Activated naive CD4-positive, alpha-beta T cell treated with anti-CD3 and anti-CD28 coated beads, Interleukin-2, amount 10 ng/mL, durations not matched to agents 7 days and 5 days (primary cell): Measurements from ENCODE around the gene CCND3.

Source experiments
- CTCF ChIA-PET: fragments of 350-600 bp; sonication (Branson Sonifier 250); formaldehyde crosslinking; loops from one replicate; lab custom pipeline; 2021; ENCODE audit warnings: antibody characterized with exemption; lab: Charles Lee
- DNase-seq: peaks from one replicate; pipeline ENCODE4 v3.0.0-alpha.2; 2020
- H3K27ac Mint-ChIP-seq: one replicate; pipeline ENCODE4 v1.8.0; 2021; ENCODE audit warnings: mild to moderate bottlenecking, moderate library complexity, mixed read lengths
- H3K27me3 Mint-ChIP-seq: one replicate; pipeline ENCODE4 v1.8.0; 2021; ENCODE audit warnings: mild to moderate bottlenecking, mixed read lengths
- H3K36me3 Mint-ChIP-seq: one replicate; pipeline ENCODE4 v1.8.0; 2021; ENCODE audit warnings: mixed read lengths
- H3K4me1 Mint-ChIP-seq: one replicate; pipeline ENCODE4 v1.8.0; 2021; ENCODE audit warnings: mixed read lengths
- H3K4me3 Mint-ChIP-seq: one replicate; pipeline ENCODE4 v1.8.0; 2021; ENCODE audit warnings: mild to moderate bottlenecking, moderate library complexity, mixed read lengths
- H3K9me3 Mint-ChIP-seq: one replicate; pipeline ENCODE4 v1.8.0; 2021; ENCODE audit warnings: mixed read lengths

Gene CCND3

DNA sequence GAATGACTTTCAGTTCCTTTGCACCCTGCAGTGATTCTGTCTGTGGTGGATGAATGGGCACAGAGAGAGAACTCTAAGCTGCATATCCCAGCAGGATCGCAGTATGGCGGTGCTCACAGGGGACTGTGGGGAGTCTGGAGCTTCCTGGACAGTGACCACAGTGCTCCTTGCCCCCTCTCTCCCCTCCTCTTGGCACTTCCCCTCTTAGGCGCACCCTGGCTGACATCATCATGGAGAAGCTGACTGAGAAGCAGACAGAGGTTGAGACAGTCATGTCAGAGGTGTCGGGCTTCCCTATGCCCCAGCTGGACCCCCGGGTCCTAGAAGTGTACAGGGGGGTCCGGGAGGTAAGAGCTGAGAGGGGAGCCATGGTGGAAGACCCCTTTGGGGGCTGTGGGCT lies 11.7 kb downstream of the CCND3 start:
- Mint-ChIP-seq H3K27ac (no peak overlapping the region), H3K27me3 (no peaks in the 10 kb centered on the region), H3K36me3 (peaks cover 63% of the 10 kb centered on the region), H3K4me1 (peaks cover 35% of the 10 kb centered on the region), H3K9me3 (no peaks in the 10 kb centered on the region), H3K4me3 (no peak overlapping the region)
- DNase-seq: no peak
- CTCF ChIA-PET: interaction anchor here (2.8 kb wide), 1 partner anchor 9 kb away, joined by 15 read pairs; the partner anchor contains the start of genes BYSL and MED20

DNA sequence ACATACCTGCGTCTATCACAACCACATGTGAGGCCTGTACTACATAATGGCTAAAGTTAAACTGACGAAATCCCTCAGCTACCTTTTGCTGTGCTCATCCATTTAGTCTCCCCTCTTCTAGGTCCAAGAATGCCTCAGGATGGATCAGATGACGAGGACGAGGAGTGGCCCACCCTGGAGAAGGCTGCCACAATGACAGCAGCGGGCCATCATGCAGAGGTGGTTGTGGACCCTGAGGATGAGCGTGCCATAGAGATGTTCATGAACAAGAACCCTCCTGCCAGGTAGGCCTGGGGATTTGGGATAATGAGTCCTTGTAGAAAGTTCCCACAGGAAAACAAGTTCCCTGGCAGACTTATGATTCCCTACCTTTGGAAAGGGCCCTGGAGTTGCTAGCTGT lies 14.4 kb downstream of the CCND3 start:
- no peak overlapping the region for H3K27ac Mint-ChIP-seq
- DNase-seq: no peak
- peaks cover 40% of the 10 kb centered on the region for H3K4me1 Mint-ChIP-seq
- no peaks in the 10 kb centered on the region for H3K9me3 Mint-ChIP-seq
- peaks cover 61% of the 10 kb centered on the region for H3K36me3 Mint-ChIP-seq
- no peak overlapping the region for H3K4me3 Mint-ChIP-seq
- H3K27me3 Mint-ChIP-seq: no peaks in the 10 kb centered on the region
- CTCF ChIA-PET: interaction anchor here (0.7 to 1.6 kb wide), 2 partner anchors 11 to 116 kb away, joined by 3 to 6 read pairs; no protein-coding TSS in a partner anchor

GRCh38 chr6:41922154-41922553 lies 19.5 kb downstream of the CCND3 start:
- Mint-ChIP-seq H3K36me3 (peaks cover 35% of the 10 kb centered on the region), H3K9me3 (no peaks in the 10 kb centered on the region), H3K27me3 (no peaks in the 10 kb centered on the region), H3K27ac (peak overlapping the region; percentile 99), H3K4me1 (peaks cover 60% of the 10 kb centered on the region), H3K4me3 (peak overlapping the region; percentile 100)
- DNase-seq: no peak
- CTCF ChIA-PET: interaction anchor here (1.0 to 3.8 kb wide), 6 partner anchors 14 to 135 kb away, joined by 3 to 89 read pairs (median 18); partner anchors contain the start of genes TAF8 and TOMM6

- no peak for DNase-seq
- peaks cover 60% of the 10 kb centered on the region for H3K4me1 Mint-ChIP-seq
- H3K9me3 Mint-ChIP-seq: no peaks in the 10 kb centered on the region
- peak overlapping the region; percentile 99 for H3K27ac Mint-ChIP-seq
- CTCF ChIA-PET: interaction anchor here (0.5 to 3.8 kb wide), 15 partner anchors 8 to 717 kb away, joined by 3 to 89 read pairs (median 4); partner anchors contain the start of genes TAF8 and TOMM6
- no peaks in the 10 kb centered on the region for H3K27me3 Mint-ChIP-seq
- peak overlapping the region; percentile 100 for H3K4me3 Mint-ChIP-seq
- peaks cover 35% of the 10 kb centered on the region for H3K36me3 Mint-ChIP-seq
Observed at GRCh38 chr6:41921712-41921998, 20.0 kb downstream of the CCND3 start.

DNA sequence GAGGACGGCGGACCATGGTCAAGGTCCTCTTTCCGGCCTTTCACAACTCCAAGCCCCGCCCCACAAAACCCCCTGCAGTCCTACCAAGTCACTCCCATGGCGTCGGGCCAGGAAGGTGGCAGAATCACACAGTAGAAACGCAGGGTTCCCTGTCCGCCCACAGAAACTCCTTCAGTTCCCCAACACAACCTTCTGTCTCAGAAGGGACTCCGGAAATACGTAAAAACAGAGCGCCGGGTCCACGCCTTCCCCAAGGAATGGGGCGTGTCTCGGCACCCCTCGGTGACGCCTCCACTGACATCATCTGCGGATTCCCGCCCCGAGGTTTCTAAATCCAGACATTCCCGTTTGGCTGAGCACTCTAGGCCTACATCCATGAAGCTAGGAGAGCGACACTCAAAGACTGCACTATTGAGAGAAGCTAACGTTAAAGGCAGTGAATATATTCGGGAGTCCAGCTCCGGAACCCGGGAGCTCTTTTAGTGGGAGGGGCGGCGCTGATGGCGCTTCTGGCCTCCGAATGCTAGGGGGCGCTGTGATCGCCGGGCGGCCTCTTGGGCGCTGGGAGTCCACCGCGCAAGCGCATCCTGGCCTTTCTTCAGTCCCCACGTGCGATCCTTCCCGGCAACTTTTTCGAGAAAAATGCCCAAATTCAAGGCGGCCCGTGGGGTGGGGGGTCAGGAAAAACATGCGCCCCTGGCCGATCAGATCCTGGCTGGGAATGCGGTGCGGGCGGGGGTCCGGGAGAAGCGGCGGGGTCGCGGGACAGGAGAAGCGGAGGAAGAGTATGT lies 20.5 kb downstream of the CCND3 start, which contains the start of the genes BYSL and MED20:
TSS of gene BYSL (plus strand) at position 579 of the 791 bp plus-strand sequence. CDS start at position 643, 64 bp downstream.
TSS of gene MED20 (minus strand) at position 219 of the 791 bp plus-strand sequence. CDS start at position 98, 121 bp downstream.
- Mint-ChIP-seq H3K27me3 (no peaks in the 10 kb centered on the region), H3K9me3 (no peaks in the 10 kb centered on the region), H3K4me3 (peak within 1 kb of the TSS; percentile 100), H3K36me3 (peaks cover 36% of the 10 kb centered on the region), H3K27ac (peak within 1 kb of the TSS; percentile 99), H3K4me1 (peaks cover 61% of the 10 kb centered on the region)
- peak; percentile 95 for DNase-seq
- CTCF ChIA-PET: interaction anchor here (0.5 to 3.8 kb wide), 27 partner anchors 9 to 718 kb away, joined by 3 to 89 read pairs (median 3); partner anchors contain the start of genes TAF8, TOMM6 and USP49

DNA sequence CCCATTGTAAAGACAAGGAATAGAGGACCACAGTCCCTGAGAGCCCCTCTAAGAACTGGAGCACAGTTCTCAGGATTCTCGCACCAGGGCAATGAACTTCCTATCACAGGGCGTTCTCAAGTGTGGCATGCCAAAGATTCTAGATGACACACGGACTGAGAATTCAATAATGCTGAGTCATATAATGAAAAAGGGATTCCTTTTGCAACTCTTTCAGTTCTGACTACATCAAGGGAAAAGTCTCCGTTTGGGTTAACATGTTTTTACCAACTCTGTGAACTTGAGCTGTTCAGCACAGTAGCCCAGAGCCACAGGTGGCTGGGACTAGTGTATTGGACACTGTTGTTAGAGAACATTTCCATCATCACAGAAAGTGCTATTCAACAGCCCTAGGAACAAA lies 24.1 kb downstream of the CCND3 start:
- Mint-ChIP-seq H3K4me1 (peaks cover 53% of the 10 kb centered on the region), H3K27me3 (no peaks in the 10 kb centered on the region), H3K27ac (no peak overlapping the region), H3K4me3 (no peak overlapping the region), H3K36me3 (peaks cover 36% of the 10 kb centered on the region), H3K9me3 (no peaks in the 10 kb centered on the region)
- CTCF ChIA-PET: interaction anchor here (2.7 kb wide), 1 partner anchor 127 kb away, joined by 10 read pairs; no protein-coding TSS in a partner anchor
- no peak for DNase-seq

DNA sequence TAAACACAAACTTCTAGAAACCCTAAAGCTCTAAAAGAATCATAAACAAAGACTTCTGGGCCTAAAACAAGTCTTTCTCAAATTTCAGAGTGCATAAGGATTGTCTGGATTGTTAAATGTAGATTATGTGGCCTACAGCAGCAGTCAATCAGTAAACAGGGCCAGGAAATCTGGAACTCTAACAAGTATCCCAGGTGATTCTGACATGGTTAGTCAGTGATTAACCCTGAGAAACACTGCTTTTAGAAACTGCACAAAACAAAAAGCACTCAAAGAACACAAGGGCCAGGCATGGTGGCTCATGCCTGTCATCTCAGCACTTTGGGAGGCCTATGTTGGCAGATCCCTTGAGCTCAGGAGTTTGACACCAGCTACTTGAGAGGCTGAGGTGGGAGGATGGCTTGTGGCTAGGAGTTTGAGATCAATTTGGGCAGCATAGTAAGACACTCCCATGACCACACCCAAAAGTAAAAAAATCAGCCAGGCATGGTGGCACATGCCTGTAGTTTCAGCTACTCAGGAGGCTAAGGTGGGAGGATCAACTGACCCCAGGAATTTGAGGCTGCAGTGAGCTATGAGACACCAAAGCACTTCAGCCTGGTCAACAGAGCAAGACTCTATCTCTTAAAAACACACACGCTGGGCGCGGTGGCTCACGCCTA lies 26.6 kb downstream of the CCND3 start:
- peaks cover 43% of the 10 kb centered on the region for H3K4me1 Mint-ChIP-seq
- peak overlapping the region; percentile 68 for H3K27ac Mint-ChIP-seq
- CTCF ChIA-PET: interaction anchor here (0.7 to 2.3 kb wide), 2 partner anchors 10 to 130 kb away, joined by 3 to 6 read pairs; no protein-coding TSS in a partner anchor
- DNase-seq: no peak
- H3K27me3 Mint-ChIP-seq: no peaks in the 10 kb centered on the region
- H3K36me3 Mint-ChIP-seq: peaks cover 38% of the 10 kb centered on the region
- no peaks in the 10 kb centered on the region for H3K9me3 Mint-ChIP-seq
- no peak overlapping the region for H3K4me3 Mint-ChIP-seq

GRCh38 chr6:41914343-41914742 lies 27.3 kb downstream of the CCND3 start:
- H3K4me1 Mint-ChIP-seq: peaks cover 40% of the 10 kb centered on the region
- CTCF ChIA-PET: interaction anchor here (0.7 kb wide), 1 partner anchor 131 kb away, joined by 3 read pairs; no protein-coding TSS in a partner anchor
- DNase-seq: no peak
- no peaks in the 10 kb centered on the region for H3K27me3 Mint-ChIP-seq
- H3K27ac Mint-ChIP-seq: no peak overlapping the region
- H3K36me3 Mint-ChIP-seq: peaks cover 38% of the 10 kb centered on the region
- H3K9me3 Mint-ChIP-seq: no peaks in the 10 kb centered on the region
- H3K4me3 Mint-ChIP-seq: no peak overlapping the region

DNA sequence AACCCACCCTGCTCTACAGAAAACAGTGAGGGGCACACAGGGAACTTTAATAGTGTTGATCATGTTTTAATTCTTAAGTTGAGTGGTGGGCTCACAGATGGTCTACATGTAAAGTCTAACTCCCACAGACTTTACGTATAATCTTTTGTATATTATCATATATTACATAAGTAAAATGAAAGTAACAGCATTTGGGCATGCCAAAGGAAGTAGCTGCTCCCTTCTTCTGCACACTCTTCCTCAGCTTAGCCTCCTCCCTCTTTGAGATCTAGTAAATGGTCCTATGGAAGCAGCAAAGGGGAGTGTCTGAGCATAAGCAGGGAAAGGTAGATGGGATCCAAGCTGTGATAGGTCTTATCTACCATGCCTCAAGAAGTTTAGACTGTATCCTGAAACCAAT lies 31.9 kb downstream of the CCND3 start:
- DNase-seq: no peak
- H3K9me3 Mint-ChIP-seq: no peaks in the 10 kb centered on the region
- H3K27ac Mint-ChIP-seq: no peak overlapping the region
- CTCF ChIA-PET: no interaction called here
- no peaks in the 10 kb centered on the region for H3K27me3 Mint-ChIP-seq
- H3K36me3 Mint-ChIP-seq: peaks cover 46% of the 10 kb centered on the region
- peaks cover 32% of the 10 kb centered on the region for H3K4me1 Mint-ChIP-seq
- H3K4me3 Mint-ChIP-seq: no peak overlapping the region

DNA sequence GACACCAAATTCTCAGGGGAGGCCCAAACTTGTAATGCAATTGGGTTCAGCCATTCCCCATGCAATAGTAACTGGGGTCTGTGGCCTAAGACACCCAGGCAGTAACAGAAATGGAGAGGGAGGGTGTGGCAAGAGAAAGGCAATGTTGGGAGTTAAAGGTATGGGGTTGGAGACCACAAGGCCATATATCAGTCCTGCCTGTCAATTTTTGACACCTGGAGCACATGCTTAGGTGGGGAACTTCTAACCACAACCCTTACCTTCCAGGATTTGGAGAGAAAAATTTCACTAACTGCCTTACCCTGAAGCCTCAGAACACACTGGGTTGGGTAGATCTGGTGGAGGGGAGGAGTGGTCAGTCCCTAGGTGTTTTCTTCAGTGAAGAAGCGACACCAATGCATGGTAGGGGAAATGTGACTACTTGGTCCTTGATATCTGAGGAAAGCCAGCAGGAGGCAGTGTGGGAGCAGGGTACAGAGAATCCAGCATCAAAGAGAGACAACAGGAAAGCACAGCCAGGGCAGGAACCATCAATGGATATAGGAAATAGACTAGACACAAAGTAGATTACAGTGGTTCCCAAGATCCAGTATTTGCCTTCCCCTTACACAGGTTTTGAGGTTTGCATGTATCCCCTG lies 39.6 kb downstream of the CCND3 start:
- CTCF ChIA-PET: interaction anchor here (0.9 to 7.5 kb wide), 3 partner anchors 37 to 142 kb away, joined by 3 to 112 read pairs (median 3); no protein-coding TSS in a partner anchor
- Mint-ChIP-seq H3K4me3 (no peak overlapping the region), H3K36me3 (peaks cover 27% of the 10 kb centered on the region), H3K4me1 (peaks cover 33% of the 10 kb centered on the region), H3K27me3 (no peaks in the 10 kb centered on the region), H3K27ac (peak overlapping the region; percentile 9), H3K9me3 (no peaks in the 10 kb centered on the region)
- peak; percentile 82 for DNase-seq

GRCh38 chr6:41900861-41901260 lies 40.7 kb downstream of the CCND3 start:
- no peak overlapping the region for H3K4me3 Mint-ChIP-seq
- no peaks in the 10 kb centered on the region for H3K9me3 Mint-ChIP-seq
- H3K27ac Mint-ChIP-seq: no peak overlapping the region
- DNase-seq: no peak
- CTCF ChIA-PET: interaction anchor here (0.7 to 7.5 kb wide), 3 partner anchors 38 to 143 kb away, joined by 3 to 112 read pairs (median 3); no protein-coding TSS in a partner anchor
- peaks cover 23% of the 10 kb centered on the region for H3K36me3 Mint-ChIP-seq
- H3K4me1 Mint-ChIP-seq: peaks cover 37% of the 10 kb centered on the region
- no peaks in the 10 kb centered on the region for H3K27me3 Mint-ChIP-seq

DNA sequence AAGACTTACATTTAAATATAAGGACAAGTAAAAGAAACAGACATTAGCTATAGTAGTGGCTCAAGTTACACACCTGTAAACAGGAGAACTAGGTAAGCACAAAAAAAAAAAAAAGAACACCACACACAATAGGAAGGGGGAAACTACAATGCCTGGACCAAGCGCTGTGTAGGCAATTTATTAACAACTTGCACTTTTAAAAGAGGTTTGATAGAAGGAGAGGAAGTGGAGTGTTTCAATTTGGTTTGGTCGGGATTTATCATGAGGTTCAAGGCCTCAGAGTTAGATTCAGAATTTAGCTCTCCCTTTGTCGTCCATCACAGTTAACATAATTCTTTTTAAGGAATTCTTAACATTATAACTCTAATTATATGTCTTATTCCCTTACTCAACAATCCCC lies 45.3 kb downstream of the CCND3 start:
- DNase-seq: no peak
- Mint-ChIP-seq H3K4me3 (no peak overlapping the region), H3K27me3 (no peaks in the 10 kb centered on the region), H3K9me3 (no peaks in the 10 kb centered on the region), H3K36me3 (peaks cover 2% of the 10 kb centered on the region), H3K27ac (peak overlapping the region; percentile 79), H3K4me1 (peaks cover 17% of the 10 kb centered on the region)
- CTCF ChIA-PET: interaction anchor here (0.7 to 2.0 kb wide), 6 partner anchors 9 to 152 kb away, joined by 3 to 11 read pairs (median 4); partner anchors contain the start of genes BYSL and MED20
